ENCODE data around the gene TMBIM1.
A peak's percentile ranks its signal among the peaks of the same experiment; 100 is the strongest.

TMBIM1 gene

GRCh38 chr2:218323526-218324472 lies 31.5 kb upstream of the TMBIM1 start (continued):
- no peak for TF ChIP-seq ZNF488 (tag by site-specific recombination; IDR thresholded peaks at IDR 0.05)
- TF ChIP-seq ZNF202 (tag by site-specific recombination; IDR thresholded peaks at IDR 0.05; ENCODE audit: borderline replicate concordance), result no peak
- TF ChIP-seq OSR2 (tag by site-specific recombination; IDR thresholded peaks at IDR 0.05), result no peak
- no peak for TF ChIP-seq ZNF670 (tag by site-specific recombination; IDR thresholded peaks at IDR 0.05; ENCODE audit: low read depth)
- no peak for TF ChIP-seq ZNF837 (tag by site-specific recombination; IDR thresholded peaks at IDR 0.05)
- no peak for TF ChIP-seq KLF10 (tag by site-specific recombination; IDR thresholded peaks at IDR 0.05)
- peak; percentile 65 for TF ChIP-seq GLIS1 (tag by site-specific recombination; IDR thresholded peaks at IDR 0.05)
- peak; percentile 48; the same call in 1 of the 2 replicates for TF ChIP-seq GFI1B (tag by site-specific recombination; IDR thresholded peaks at IDR 0.05)
- TF ChIP-seq ZNF23 (tag by site-specific recombination; IDR thresholded peaks at IDR 0.05; ENCODE audit: borderline replicate concordance), result no peak
- peak; percentile 88 for TF ChIP-seq ZFHX2 (tag by site-specific recombination; conservative IDR thresholded peaks at IDR 0.05)
- no peak for TF ChIP-seq ZNF221 (tag by site-specific recombination; IDR thresholded peaks at IDR 0.05; ENCODE audit: borderline replicate concordance)
- peak; percentile 92 for TF ChIP-seq ZNF398 (tag by site-specific recombination; IDR thresholded peaks at IDR 0.05)
- no peak for TF ChIP-seq MYNN (tag by site-specific recombination; IDR thresholded peaks at IDR 0.05; ENCODE audit: borderline replicate concordance)
- TF ChIP-seq ZNF629 (tag by site-specific recombination; IDR thresholded peaks at IDR 0.05), result 0 out of 2 replicates have a peak, but pooled peaks have one; percentile 11
- no peak for TF ChIP-seq ZNF510 (tag by site-specific recombination; IDR thresholded peaks at IDR 0.05; ENCODE audit: insufficient replicate concordance)

GRCh38 chr2:218322768-218323525 lies 30.6 kb upstream of the TMBIM1 start:
- ChIA-PET POLR2A (interaction anchor here (0.6 to 1.6 kb wide), 7 partner anchors 16 to 773 kb away, joined by 3 to 8 read pairs (median 3); no protein-coding TSS in a partner anchor), CTCF (interaction anchor here (0.6 to 2.3 kb wide), 5 partner anchors 21 to 70 kb away, joined by 3 to 13 read pairs (median 7); no protein-coding TSS in a partner anchor)
- 0 out of 2 replicates have a peak overlapping the region, but pooled peaks have one; percentile 63 for H3K27ac ChIP-seq (ENCODE audit: extremely low read depth, low read depth, low read length)
- TF ChIP-seq ZNF692 (tag by site-specific recombination; IDR thresholded peaks at IDR 0.05) (peak; percentile 62; the same call in 1 of the 2 replicates), OSR2 (tag by site-specific recombination; IDR thresholded peaks at IDR 0.05) (peak; percentile 30; the same call in 1 of the 2 replicates), ZBTB26 (tag by site-specific recombination; optimal IDR thresholded peaks at IDR 0.05) (peak; percentile 74), ZNF335 (tag by site-specific recombination; conservative IDR thresholded peaks at IDR 0.05) (peak; percentile 37), ZIC2 (tag by site-specific recombination; IDR thresholded peaks at IDR 0.05) (peak; percentile 85), TRIM28 (IDR thresholded peaks at IDR 0.05; ENCODE audit: borderline replicate concordance, low read length) (no peak), ZNF221 (tag by site-specific recombination; IDR thresholded peaks at IDR 0.05; ENCODE audit: borderline replicate concordance) (no peak), ZNF791 (tag by site-specific recombination; IDR thresholded peaks at IDR 0.05) (no peak), ZFHX2 (tag by site-specific recombination; conservative IDR thresholded peaks at IDR 0.05) (peak; percentile 82), SCRT1 (tag by site-specific recombination; IDR thresholded peaks at IDR 0.05; ENCODE audit: borderline replicate concordance) (no peak), GLIS2 (tag by site-specific recombination; IDR thresholded peaks at IDR 0.05) (peak; percentile 44; the same call in 1 of the 2 replicates), KLF9 (tag by site-specific recombination; IDR thresholded peaks at IDR 0.05; ENCODE audit: low read depth) (peak; percentile 6; the same call in 1 of the 2 replicates), ZBTB44 (tag by site-specific recombination; IDR thresholded peaks at IDR 0.05) (peak; percentile 79), ZNF660 (tag by site-specific recombination; IDR thresholded peaks at IDR 0.05) (peak; percentile 72; the same call in 1 of the 2 replicates)

More at GRCh38 chr2:218322768-218323525, 30.6 kb upstream of the TMBIM1 start:
- Histone ChIP-seq H3K4me3 (ENCODE audit: low read depth, low read length) (peak overlapping the region; percentile 56), H3K4me1 (ENCODE audit: control insufficient read depth, insufficient read depth, low read length) (peaks cover 7% of the 10 kb centered on the region), H3K9me3 (ENCODE audit: control insufficient read depth, insufficient read depth, low read depth, low read length) (no peaks in the 10 kb centered on the region), H3K36me3 (ENCODE audit: control insufficient read depth in 2 of 2, insufficient read depth in 1 of 2, low read length in 2 of 2) (no peaks in the 10 kb centered on the region)
